HepG2 (cell line): Measurements from ENCODE around the gene PDIA4. TPM values are rescaled to one million over a fixed set of nuclear protein-coding genes. Genes with fewer than 3 reads are reported as not detected.

Source experiments
- ATF7 ChIP-seq, 2 experiments: fragments of 450-650 bp in 1 of 2; sonication (generic) in 1 of 2; formaldehyde crosslinking in 1 of 2; IDR thresholded peaks; 2 replicates each; pipeline versions ENCODE4 v1.4.0 to v1.6.1; 2016 to 2020; ENCODE audit warnings: antibody characterized with exemption in 1 of 2, mild to moderate bottlenecking in 1 of 2, missing genetic modification reagents in 1 of 2
- GPBP1L1 ChIP-seq: sonication (generic); formaldehyde crosslinking; IDR thresholded peaks from 2 replicates; pipeline ENCODE4 v1.5.0; 2020; ENCODE audit warnings: mild to moderate bottlenecking, missing genetic modification reagents
- GTF3A ChIP-seq: sonication (generic); formaldehyde crosslinking; conservative IDR thresholded peaks from 2 replicates; pipeline ENCODE4 v1.4.0; 2020; ENCODE audit warnings: mild to moderate bottlenecking, missing genetic modification reagents
- IKZF5 ChIP-seq: IDR thresholded peaks from 2 replicates; pipeline ENCODE4 v1.6.1; 2018; ENCODE audit warnings: missing genetic modification reagents, mild to moderate bottlenecking, missing compliant biosample characterization
- MTA1 ChIP-seq: sonication (generic); formaldehyde crosslinking; IDR thresholded peaks from 2 replicates; pipeline ENCODE4 v1.4.0; 2020; ENCODE audit warnings: missing genetic modification reagents, mild to moderate bottlenecking, borderline replicate concordance
- MYPOP ChIP-seq: sonication (generic); formaldehyde crosslinking; IDR thresholded peaks from 2 replicates; pipeline ENCODE4 v1.8.1; 2023; ENCODE audit warnings: mild to moderate bottlenecking, moderate library complexity, missing genetic modification reagents
- NRL ChIP-seq: sonication (generic); formaldehyde crosslinking; IDR thresholded peaks from 2 replicates; pipeline ENCODE4 v1.5.0; 2020; ENCODE audit warnings: missing genetic modification reagents, mild to moderate bottlenecking, moderate library complexity, borderline replicate concordance
- SP4 ChIP-seq: sonication (generic); formaldehyde crosslinking; IDR thresholded peaks from 2 replicates; pipeline ENCODE4 v1.8.1; 2023; ENCODE audit warnings: mild to moderate bottlenecking, missing genetic modification reagents
- TEAD2 ChIP-seq: sonication (generic); formaldehyde crosslinking; IDR thresholded peaks from 2 replicates; pipeline ENCODE4 v1.9.0; 2021; ENCODE audit warnings: missing genetic modification reagents
- ZBTB2 ChIP-seq: sonication (generic); formaldehyde crosslinking; IDR thresholded peaks from 2 replicates; pipeline ENCODE4 v1.8.0; 2022; ENCODE audit warnings: low read depth, missing genetic modification reagents
- ZBTB26 ChIP-seq: IDR thresholded peaks from 2 replicates; pipeline ENCODE4 v1.6.1; 2016; ENCODE audit warnings: missing compliant biosample characterization, missing genetic modification reagents, borderline replicate concordance
- ZNF143 ChIP-seq: sonication (generic); formaldehyde crosslinking; IDR thresholded peaks from 2 replicates; pipeline ENCODE4 v1.4.0; 2020; ENCODE audit warnings: missing genetic modification reagents
- ZNF577 ChIP-seq: sonication (generic); formaldehyde crosslinking; IDR thresholded peaks from 2 replicates; pipeline ENCODE4 v1.4.0; 2020; ENCODE audit warnings: mild to moderate bottlenecking, low read depth, missing genetic modification reagents, borderline replicate concordance
- ZNF792 ChIP-seq: IDR thresholded peaks from 2 replicates; pipeline ENCODE4 v1.6.1; 2016
- ZNF891 ChIP-seq: sonication (generic); formaldehyde crosslinking; IDR thresholded peaks from 2 replicates; pipeline ENCODE4 v1.5.0; 2020; ENCODE audit warnings: mild to moderate bottlenecking, missing genetic modification reagents
- ZSCAN29 ChIP-seq: sonication (generic); formaldehyde crosslinking; conservative IDR thresholded peaks from 2 replicates; pipeline ENCODE4 v1.4.0; 2020; ENCODE audit warnings: mild to moderate bottlenecking, missing genetic modification reagents
- polyA plus RNA-seq, 8 experiments: library from polyadenylated mRNA; depleted of rRNA in 3 of 8; stranded (reverse) in 7 of 8; unstranded in 1 of 8; fragments of >200 nt; fragmentation: Illumina TruSeq in 4 of 8; extraction: Trizol in 4 of 8; gene quantifications; 2 replicates each; pipeline versions ENCODE4 v1.2.1 to v1.2.3, GENCODE V29; 2011 to 2016; ENCODE audit warnings: low read depth in 4 of 8, missing spikeins in 1 of 8, mixed read lengths in 1 of 8; ENCODE audit not compliant: insufficient read depth in 1 of 8
- total RNA-seq, 5 experiments: library from RNA; depleted of rRNA; stranded (reverse); fragments of >200 nt; fragmentation: Illumina TruSeq; extraction: Trizol; gene quantifications; 2 replicates each; pipeline ENCODE4 v1.2.3, GENCODE V29; 2016; ENCODE audit warnings: low read depth in 1 of 5

Gene PDIA4
- total and polyA plus RNA-seq, 2 of the 13 experiments (the other 11 are each of a cell fraction or from before 2014, with no cell fraction given) = 278 to 402 TPM

- TF ChIP-seq TEAD2 (CRISPR knock-in tag) (no peak), NRL (CRISPR knock-in tag) (no peak), ZSCAN29 (CRISPR knock-in tag) (no peak), GPBP1L1 (CRISPR knock-in tag) (no peak), IKZF5 (no peak), MYPOP (CRISPR knock-in tag) (no peak), ZNF577 (CRISPR knock-in tag) (no peak), ZNF891 (CRISPR knock-in tag) (no peak), ZNF143 (CRISPR knock-in tag) (peak; percentile 89), SP4 (CRISPR knock-in tag) (no peak), ZBTB2 (CRISPR knock-in tag) (no peak), MTA1 (no peak), ZNF792 (CRISPR knock-in tag) (no peak), GTF3A (CRISPR knock-in tag) (no peak), ZBTB26 (CRISPR knock-in tag) (no peak), ATF7 (IDR thresholded peaks at IDR 0.05) (no peak), ATF7 (CRISPR knock-in tag; IDR thresholded peaks at IDR 0.05) (no peak)
Measured at GRCh38 chr7:148983200-148984146, 44.8 kb downstream of the PDIA4 start (continued).
